ENCODE results near the gene PLB1. TPM values are rescaled to one million over a fixed set of nuclear protein-coding genes. Genes with fewer than 3 reads are reported as not detected.

PLB1 gene
- total RNA-seq, 2 experiments from 2014 or later, result 1.3 to 1.6 TPM

- intact Hi-C loops (cut with DNase I, micrococcal nuclease), result no loop called here
- no peak for TF ChIP-seq CTCF (IDR thresholded peaks at IDR 0.05)
- H3K36me3 ChIP-seq (ENCODE audit: insufficient read depth, low read length), result no peaks in the 10 kb centered on the region
Measured at GRCh38 chr2:28668880-28669279, 173.0 kb downstream of the PLB1 start.

GRCh38 chr2:28670856-28671255, 175.0 kb downstream of the PLB1 start:
- Mint-ChIP-seq H3K27me3 (no peaks in the 10 kb centered on the region), H3K9me3 (peaks cover 10% of the 10 kb centered on the region), H3K27ac (no peak overlapping the region), H3K4me1 (ENCODE audit: low read depth) (no peaks in the 10 kb centered on the region), H3K4me3 (no peak overlapping the region), H3K36me3 (ENCODE audit: low read depth) (no peaks in the 10 kb centered on the region)
- TF ChIP-seq CTCF (IDR thresholded peaks at IDR 0.05), result no peak
- Histone ChIP-seq H3K27ac (ENCODE audit: low read depth in 1 of 2, low read length in 2 of 2) (no peak overlapping the region), H3K4me1 (ENCODE audit: insufficient read depth, low read length) (no peaks in the 10 kb centered on the region), H3K36me3 (ENCODE audit: insufficient read depth, low read length) (no peaks in the 10 kb centered on the region), H3K9me3 (ENCODE audit: control insufficient read depth in 1 of 2, insufficient read depth in 1 of 2, low read length in 2 of 2) (peaks cover 5 to 10% of the 10 kb centered on the region in 2 experiments), H3K4me3 (ENCODE audit: low read length) (no peak overlapping the region), H3K27me3 (ENCODE audit: control insufficient read depth in 1 of 2, insufficient read depth in 2 of 2, low read length in 2 of 2) (no peaks in the 10 kb centered on the region)
- ChIA-PET CTCF (interaction anchor here (1.4 kb wide), 1 partner anchor 104 kb away, joined by 3 read pairs; no protein-coding TSS in a partner anchor), POLR2A (no interaction called here)
- ATAC-seq (ENCODE audit: poor library complexity), result no peak
- intact Hi-C loops (cut with DNase I, micrococcal nuclease), result no loop called here
- no peak for DNase-seq

More at GRCh38 chr2:28668880-28669279, 173.0 kb downstream of the PLB1 start:
- Mint-ChIP-seq H3K27ac (no peak overlapping the region), H3K36me3 (ENCODE audit: low read depth) (no peaks in the 10 kb centered on the region), H3K4me1 (ENCODE audit: low read depth) (no peaks in the 10 kb centered on the region), H3K4me3 (no peak overlapping the region), H3K9me3 (peaks cover 8% of the 10 kb centered on the region), H3K27me3 (no peaks in the 10 kb centered on the region)
- Histone ChIP-seq H3K4me3 (ENCODE audit: low read length) (no peak overlapping the region), H3K9me3 (ENCODE audit: control insufficient read depth in 1 of 2, insufficient read depth in 1 of 2, low read length in 2 of 2) (peaks cover 5 to 10% of the 10 kb centered on the region in 2 experiments), H3K4me1 (ENCODE audit: insufficient read depth, low read length) (no peaks in the 10 kb centered on the region), H3K27ac (ENCODE audit: low read depth in 1 of 2, low read length in 2 of 2) (no peak overlapping the region), H3K27me3 (ENCODE audit: control insufficient read depth in 1 of 2, insufficient read depth in 2 of 2, low read length in 2 of 2) (no peaks in the 10 kb centered on the region)
- ChIA-PET CTCF (no interaction called here), POLR2A (no interaction called here)
- DNase-seq (no peak), ATAC-seq (ENCODE audit: poor library complexity) (no peak)

- Histone ChIP-seq H3K27ac (ENCODE audit: low read depth in 1 of 2, low read length in 2 of 2) (no peak overlapping the region), H3K36me3 (ENCODE audit: insufficient read depth, low read length) (no peaks in the 10 kb centered on the region), H3K9me3 (ENCODE audit: control insufficient read depth in 1 of 2, insufficient read depth in 1 of 2, low read length in 2 of 2) (peaks cover 5 to 10% of the 10 kb centered on the region in 2 experiments), H3K27me3 (ENCODE audit: control insufficient read depth in 1 of 2, insufficient read depth in 2 of 2, low read length in 2 of 2) (no peaks in the 10 kb centered on the region), H3K4me3 (ENCODE audit: low read length) (no peak overlapping the region), H3K4me1 (ENCODE audit: insufficient read depth, low read length) (no peaks in the 10 kb centered on the region)
- TF ChIP-seq CTCF (IDR thresholded peaks at IDR 0.05), result no peak
- POLR2A ChIA-PET, result no interaction called here
- intact Hi-C loops (cut with DNase I, micrococcal nuclease), result no loop called here
- Mint-ChIP-seq H3K9me3 (peaks cover 10% of the 10 kb centered on the region), H3K4me3 (no peak overlapping the region), H3K36me3 (ENCODE audit: low read depth) (no peaks in the 10 kb centered on the region), H3K4me1 (ENCODE audit: low read depth) (no peaks in the 10 kb centered on the region), H3K27ac (no peak overlapping the region), H3K27me3 (no peaks in the 10 kb centered on the region)
- DNase-seq (no peak), ATAC-seq (ENCODE audit: poor library complexity) (no peak)
- CTCF ChIA-PET, result interaction anchor here (1.2 kb wide), 1 partner anchor 48 kb away, joined by 3 read pairs; no protein-coding TSS in a partner anchor
Measured at GRCh38 chr2:28673338-28673737, 177.5 kb downstream of the PLB1 start.

All from CD4-positive, alpha-beta T cell (primary cell).